ENCODE measurements around the gene UBE2J2.

UBE2J2 gene

DNA sequence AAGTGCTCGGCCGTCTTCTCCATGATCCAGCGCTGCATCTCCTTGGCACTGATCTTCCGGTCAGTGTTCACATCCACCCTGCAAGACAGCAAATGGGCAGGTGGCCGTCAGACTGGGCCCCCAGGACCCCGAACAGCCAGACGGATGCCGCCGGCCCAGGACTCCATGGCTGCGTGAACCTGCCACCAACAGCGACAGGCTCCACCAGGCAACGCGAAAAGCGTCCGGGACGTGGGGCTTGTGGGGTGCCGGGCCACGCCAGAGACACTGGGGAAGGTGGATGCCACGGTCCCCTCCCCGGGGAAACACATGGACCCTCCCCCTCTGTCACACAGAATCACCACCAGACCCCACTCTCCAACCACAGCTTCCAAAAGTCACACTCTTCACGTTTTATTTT is 49.8 kb downstream of the UBE2J2 start:
- DNase-seq: no peak

DNA sequence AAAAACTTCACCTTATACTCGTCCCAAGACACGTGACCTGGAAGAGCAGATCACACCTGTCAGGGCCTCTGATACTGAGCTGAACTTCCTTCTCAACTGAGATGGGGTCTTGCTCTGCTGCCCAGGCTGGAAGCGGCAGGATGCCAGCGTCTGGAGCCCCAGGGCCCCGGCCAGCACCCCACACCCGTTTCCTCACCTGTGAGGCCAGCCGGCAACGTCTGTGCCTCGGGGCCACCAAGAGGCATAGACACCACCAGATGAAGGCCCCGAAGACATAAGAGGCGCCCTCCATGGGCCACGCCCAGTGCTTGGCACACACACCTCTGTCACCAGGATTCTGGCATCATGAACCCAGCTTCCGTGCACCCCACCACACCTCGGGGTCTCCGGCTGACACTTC is 50.3 kb downstream of the UBE2J2 start:
- DNase-seq: no peak

DNA sequence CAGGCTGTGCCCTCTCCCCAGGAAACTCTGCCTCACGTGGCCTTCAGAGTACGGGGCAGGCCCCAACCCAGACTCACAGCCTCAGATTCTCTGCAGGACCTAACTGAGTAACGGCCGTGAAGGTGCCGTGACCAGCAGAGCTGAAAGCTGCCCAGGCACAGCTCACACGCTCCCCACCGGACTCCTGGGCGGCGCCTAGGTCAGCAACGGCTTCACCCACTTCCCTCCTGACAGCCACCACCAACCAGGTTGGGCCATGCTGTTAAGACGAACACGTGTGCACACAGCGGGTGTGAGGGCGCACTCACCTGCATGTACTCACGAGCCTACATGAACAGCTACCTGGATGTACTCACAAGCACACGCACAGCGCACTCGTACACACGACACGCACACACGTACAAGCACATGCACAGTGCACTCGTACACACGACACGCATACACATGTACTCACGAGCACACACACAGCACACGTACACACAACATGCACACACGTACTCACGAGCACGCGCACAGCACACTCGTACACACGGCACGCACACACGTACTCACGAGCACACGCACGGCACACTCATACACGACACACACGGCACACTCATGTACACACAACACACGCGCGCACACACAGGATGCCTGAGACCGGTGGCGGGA is 51.0 kb downstream of the UBE2J2 start:
- no peak for DNase-seq

DNA sequence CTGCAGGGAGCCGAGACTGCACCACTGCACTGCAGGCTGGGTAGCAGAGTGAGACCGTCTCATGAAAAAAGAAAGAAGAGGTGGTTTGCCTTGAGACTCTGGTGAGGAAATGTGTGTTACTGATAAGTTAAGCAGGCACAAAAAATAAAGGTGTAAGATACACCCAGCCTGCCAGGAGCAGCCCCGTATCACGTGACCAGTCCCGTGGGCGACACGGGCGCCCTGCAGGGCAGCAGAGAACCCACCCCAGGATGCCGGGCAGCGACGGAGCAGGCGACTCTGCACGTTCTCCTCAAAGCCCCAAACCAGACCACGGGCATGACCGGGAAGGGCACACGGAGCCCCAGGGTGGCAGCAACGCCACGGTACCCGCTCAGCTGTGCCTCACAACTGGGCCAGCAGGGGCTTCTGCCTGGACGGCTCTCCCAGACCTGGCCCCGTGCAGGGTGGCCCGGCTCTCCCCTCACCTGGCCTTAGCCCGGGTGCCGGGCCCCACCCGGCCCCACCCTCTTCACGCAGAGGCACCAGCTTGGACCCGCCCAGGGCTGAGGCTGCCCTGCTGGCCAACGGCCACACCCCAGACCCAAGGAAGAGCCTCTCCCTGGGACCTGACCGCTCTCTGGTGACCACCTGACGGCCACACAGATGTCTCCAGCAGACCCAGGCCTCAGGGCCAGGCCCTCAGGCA is 51.6 kb downstream of the UBE2J2 start:
- DNase-seq: no peak

DNA sequence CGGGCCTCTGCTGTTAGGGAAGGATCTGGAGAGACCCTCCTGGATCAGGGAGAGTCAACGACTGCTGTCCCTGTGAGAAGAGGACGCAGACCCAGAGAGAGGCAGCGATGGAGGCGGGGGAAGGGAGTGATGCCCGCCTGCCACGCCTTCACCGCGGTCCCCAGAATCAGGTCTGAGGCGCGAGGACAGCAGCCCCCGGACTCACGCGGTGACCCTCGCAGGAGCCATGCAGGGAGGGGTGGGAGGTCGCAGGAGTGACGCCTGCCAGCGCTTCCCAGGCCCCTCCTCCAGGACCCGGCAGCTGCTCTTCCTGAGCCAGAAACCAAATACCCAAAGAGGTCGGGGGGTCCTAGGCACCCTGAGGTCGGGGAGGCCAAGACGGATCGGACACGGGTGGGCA is 53.5 kb downstream of the UBE2J2 start:
- no peak for DNase-seq

DNA sequence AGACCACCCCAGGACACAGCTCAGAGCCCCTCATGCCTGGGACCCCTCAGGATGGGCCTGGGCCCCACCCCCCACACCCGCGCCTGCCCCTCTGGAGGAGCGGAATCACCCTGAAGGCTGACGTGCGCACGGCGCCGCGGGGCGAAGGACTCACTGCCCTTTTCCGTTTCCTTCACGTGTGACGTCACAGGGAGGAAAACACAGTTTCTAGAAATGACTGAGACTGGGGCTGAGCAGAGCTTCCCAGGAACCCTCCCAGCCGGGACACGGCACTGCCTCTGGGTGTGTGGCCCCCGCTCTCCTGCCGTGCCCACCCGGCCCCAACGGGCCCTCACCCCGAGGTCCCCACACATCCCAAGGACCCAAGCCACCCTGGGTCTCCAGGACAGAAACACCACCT is 54.3 kb downstream of the UBE2J2 start:
- DNase-seq: peak; percentile 83

DNA sequence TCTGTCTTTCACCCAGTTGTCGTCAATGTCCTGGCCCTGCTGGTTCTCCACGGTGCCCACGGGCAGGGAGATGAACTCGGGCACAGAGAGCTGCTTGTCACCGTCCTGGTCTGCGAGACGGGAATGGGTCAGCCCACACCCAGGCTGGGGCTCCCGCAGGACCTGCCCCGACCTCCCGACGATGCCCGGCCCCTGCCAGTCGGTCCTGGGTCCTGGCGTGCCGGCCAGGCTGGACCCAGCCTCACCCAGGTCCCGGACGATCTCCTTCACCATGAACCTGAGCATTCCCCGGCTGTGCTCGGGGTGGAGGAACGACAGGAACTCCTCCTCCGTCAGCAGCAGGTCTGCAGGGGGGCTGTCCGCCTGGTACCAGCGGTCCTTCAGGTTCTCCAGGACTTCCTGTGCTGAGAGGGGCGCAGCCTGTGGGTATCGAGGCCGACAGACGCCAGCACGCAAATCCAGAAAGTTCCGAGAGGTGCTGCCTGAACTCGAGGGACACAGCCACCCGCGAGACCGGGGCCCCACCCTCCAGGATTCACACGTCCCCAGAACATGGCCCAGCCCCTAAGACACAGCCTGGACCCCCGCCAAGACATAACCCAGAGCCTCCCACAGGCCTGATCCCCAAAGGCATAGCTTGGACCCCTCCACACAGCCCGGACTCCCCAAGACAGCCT is 55.0 kb downstream of the UBE2J2 start:
- DNase-seq: no peak

DNA sequence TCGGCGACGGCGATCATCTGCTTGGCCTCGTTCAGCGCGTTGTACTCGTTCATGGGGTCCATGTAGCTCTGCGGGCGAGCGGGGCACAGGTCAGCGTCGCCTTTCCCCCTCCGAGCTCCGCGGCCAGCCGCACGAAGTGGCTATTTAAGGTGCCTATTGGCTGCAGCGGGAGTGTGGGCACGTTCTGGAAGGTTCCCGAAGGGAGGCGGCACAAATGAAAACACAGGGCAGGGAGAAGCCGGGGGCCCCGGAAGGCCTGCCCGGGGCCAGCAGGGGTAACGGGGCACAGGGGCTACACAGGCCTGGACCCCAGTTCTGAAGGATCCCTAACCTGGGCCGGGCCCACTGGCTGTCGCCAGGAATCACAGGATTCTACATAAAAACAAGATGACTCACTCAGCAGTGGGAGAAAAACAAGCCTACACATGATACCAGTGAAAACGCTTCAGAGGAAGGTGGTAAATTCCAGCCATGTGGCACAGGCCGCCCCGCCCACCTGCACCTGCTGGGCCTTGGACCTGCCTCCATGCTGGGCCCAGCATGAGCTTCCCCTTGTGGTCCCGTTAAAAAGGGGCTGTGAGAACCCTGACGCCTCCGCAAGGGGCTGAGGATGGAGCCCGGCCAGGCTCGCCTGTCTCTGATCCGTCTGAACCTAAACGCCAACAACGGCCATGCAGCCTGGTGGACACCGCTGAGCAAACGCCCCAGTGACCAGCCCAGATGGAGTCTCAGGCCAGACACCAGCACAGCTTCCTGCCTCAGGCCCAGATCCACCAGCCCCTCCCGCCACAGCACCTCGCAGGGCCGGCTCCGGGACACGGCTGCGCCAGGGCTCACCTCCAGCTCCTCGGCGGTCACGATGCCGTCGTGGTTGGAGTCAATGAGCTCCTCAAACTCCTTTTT is 55.8 kb downstream of the UBE2J2 start:
- DNase-seq: peak; percentile 41

DNA sequence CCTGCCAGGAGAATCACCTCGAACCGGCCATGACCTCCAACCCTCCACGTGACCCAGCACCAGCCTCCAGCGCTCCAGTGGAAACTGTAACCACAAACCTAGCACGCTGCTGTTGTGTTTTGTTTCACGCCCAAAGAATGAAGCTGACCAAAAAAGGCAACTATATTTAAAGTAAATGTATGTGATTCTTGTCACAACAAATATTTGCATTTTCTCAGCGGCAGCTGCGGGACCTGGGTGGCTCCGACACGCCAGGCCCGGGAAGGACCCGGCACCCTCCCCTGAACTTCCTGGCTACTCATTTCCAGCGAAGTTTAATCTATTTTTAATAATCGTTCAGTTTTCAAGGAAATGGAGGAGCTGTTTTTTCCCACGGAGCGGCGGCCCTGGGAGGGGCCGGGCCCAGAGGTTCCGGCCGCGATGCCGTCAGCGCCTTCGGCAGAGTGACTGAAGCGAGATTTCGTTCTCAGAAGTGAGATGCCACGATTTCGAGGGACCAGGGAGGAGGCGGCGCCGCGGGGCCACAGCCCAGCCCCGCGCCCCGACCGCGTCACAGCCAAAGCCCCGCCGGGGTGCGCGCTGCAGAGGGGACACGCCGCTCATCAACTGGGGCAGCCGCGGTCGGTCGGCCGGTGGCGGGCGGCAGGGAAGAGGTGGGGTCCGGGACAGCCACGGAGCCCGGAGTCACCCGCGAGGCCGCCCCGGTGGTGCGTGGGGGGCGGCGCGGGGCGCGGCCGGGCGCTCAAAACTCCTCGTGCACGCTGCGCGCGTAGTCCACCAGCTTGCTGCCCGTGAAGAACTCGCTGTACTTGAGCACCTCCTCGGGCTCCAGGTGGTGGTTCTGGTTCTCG is 56.7 kb downstream of the UBE2J2 start:
- DNase-seq: peak; percentile 78

DNA sequence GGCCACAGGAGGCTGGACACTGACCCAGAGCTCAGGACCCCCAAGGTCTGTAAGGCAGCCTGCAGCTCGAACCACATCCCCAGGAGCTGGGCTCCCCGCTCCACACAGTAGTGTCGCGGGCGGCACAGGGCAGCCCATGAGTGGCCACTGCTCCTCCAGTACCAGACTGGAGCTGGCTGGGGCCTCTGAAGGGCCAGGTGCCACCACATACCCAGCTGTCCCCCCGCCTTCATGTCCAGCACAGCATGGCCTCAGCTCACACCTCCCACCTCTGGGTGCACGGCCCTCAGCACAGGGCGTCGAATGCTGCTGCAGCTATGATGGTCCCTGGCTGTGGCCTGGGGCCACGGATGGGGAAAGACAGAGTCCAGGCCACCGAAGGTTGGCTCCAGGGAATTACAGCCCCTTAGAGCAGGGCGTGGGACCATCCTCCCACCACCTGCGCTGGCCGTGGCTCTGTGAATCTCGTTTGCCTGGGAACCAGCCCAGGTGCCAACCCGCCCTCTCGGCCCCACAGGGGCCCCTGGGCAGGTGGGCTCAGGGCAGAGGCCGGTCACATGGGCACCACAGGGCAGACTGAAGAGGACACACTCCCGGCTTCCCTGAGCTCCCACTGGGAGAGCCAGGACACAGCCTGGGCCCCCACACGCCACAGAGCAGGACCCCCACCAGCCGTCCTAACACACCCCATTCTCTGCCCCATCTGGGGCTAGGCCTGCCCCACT is 57.6 kb downstream of the UBE2J2 start:
- no peak for DNase-seq

DNA sequence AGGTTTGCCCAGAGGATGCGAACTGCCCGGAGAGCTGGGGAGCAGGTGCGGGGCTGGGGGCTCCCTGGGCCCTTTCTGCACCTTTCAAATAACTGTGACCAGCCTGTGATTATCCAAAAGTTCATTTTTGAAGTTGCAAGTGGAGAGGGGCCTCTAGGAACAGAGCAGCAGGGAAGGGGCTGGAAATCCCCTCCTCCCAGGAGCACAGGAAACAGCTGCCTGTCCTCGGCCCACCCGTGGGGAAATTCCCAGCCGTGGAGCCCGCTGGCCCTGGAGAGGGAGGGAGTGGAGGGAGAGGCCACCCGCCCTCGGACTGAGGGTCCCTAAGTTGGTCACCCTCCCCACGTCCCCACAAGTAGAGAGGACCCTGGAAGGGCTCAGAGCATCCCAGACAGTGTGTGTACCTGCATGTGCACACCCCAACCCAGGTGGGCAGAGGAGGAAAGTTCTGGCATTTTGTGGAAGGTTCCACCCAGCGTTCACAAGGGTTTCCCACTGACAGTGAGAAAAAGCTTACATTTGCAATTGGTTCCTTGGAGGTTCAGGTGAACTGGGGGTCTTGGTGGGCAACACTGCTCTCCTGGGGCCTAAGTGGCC is 58.5 kb downstream of the UBE2J2 start:
- DNase-seq: peak; percentile 36

DNA sequence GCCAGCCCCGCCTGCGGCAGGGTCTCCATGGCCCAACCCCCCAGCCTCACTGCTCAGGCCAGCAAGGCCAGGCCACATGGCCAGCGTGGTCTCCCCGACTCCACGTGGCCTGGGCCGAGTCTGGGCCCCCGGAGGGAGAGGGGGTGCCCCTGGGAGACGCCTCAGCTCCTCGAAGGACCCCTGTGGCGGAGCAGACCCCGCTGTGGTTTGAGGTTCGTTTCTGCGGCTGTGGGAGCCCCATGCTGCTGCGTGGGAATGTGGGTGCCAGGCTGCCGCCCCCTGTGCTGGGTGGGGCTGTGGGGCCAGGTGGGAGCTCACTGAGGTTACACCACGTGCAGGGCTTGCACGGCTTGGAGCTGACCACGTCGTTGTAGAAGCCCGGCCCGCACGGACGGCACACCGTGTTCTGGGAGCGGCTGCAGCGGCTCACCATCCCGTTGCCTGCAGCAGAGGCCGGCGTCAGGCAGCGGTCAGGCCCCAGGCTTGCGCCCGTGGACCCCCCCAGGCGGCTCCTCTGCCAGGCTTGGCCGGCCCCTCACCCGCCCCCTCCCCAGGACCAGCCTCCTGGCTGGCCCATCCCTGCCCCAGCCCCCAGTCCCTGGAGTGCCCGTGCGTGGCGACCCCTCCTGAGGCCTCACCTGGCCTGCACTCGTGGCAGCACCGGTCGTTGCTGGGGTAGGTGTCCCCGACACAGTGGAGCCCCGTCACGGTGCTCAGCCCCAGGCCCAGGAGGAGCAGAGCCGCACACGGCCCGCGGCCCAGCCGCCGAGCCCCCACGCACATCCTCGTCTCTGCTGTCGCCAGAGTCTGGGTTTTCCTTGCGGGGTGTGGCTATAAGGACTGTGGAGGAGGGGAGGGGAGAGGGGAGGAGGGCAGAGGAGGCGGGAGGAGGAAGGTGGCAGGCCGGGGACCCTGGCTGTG is 60.0 kb downstream of the UBE2J2 start, which contains the start of gene TNFRSF4:
TSS of gene TNFRSF4 (minus strand) at position 809 of the 921 bp plus-strand sequence. CDS start at position 783, 26 bp downstream.
- DNase-seq: peak; percentile 51

DNA sequence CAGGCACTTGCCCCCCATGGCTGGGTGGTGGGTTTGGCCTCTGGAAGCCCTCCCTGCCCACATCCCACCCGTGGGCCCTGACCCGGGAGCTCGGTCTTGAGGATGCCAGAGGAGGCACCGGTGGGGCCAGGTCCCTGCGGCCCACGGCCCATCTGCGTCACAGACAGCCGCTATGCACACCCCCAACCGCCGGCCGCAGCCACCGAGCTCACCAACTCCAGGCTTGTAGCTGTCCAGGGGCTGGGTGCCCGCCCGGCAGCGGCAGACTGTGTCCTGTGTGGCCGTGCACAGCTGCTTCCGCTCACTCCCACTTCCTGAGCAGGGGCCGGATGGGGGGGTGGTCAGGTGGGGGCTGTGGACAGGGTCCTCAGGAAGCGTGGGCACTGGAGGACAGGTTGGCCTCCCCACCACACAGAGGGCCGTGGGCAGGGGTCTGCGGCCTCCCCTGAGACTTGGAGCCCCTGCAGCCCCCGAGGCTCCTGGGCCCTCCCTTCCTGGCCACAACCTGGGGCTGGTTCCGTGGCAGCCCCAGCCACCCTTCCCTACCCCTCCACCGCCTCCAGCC is 60.8 kb downstream of the UBE2J2 start:
- DNase-seq: peak; percentile 71

DNA sequence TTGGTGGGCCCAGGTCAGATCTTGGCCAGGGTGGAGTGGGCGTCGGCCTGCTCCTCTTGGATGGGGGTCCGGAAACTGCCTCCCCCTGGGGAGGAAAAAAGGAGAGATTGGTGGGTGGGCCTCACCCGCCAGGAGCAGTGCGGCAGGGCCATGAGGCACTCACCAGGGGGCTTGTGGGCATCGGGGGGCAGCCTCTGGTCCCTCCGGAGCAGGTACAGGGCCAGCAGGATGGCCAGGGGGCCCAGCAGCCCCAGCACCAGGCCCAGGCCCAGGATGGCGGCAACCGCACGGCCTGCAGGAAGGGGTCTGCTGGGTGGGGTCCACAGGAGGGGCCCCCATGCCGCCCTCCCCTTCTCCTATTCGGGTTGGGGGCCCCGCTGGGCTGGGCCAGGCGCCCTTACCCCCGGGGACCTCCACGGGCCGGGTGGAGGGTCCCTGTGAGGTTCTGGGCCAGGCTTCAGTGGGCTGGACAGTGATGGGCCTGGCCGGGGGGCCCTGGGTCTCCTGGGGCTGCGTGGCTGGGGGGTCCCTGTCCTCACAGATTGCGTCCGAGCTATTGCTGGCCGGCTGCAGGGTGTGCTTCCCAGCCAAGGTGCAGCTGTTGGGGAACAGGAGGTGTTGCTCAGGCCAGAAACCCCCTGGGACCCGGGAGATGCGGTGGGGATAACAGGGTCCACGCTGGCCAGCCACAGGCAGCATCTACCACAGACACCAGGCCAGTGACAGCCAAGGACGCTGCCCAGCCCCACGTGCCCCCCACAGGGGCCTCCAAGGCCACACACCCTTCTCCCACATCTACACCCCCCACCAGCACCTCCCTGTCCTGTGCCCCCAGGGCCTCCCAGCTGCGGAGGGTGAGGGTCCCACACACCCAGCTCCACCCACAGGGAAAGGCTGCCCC is 61.9 kb downstream of the UBE2J2 start:
- no peak for DNase-seq

DNA sequence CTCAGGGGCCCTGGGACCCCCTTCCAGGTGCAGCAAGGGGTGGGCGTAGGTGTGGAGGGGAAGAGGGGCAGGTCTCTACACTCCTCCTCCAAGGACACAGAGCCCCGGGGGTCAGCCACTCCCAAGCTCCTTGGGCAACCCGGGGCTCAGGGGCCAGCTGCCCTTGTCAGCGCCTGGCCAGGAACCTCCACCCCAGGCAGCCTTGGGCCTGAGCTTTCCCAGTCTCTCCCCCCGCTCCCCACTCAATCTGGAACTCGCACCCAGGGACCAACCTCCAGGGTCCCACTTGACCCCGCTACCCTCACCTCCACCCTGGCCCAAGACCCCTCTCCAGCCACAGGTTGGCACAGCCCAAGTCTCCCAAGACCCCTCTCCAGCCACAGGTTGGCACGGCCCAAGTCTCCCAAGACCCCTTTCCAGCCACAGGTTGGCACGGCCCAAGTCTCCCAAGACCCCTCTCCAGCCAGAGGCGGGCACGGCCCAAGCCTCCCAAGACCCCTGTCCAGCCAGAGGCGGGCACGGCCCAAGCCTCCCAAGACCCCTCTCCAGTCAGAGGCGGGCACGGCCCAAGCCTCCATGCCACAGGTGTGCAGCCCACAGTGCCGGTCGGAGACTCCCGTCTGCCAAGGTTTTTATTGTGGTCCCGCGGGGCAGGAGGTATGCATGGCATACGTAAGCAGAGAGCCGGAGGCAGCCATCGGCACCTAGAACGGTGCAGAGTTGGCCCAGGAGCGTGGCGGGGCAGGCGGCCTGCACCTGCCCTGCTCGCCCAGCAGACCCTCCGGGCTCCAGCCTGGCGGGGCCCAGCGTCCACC is 62.7 kb downstream of the UBE2J2 start:
- DNase-seq: no peak

DNA sequence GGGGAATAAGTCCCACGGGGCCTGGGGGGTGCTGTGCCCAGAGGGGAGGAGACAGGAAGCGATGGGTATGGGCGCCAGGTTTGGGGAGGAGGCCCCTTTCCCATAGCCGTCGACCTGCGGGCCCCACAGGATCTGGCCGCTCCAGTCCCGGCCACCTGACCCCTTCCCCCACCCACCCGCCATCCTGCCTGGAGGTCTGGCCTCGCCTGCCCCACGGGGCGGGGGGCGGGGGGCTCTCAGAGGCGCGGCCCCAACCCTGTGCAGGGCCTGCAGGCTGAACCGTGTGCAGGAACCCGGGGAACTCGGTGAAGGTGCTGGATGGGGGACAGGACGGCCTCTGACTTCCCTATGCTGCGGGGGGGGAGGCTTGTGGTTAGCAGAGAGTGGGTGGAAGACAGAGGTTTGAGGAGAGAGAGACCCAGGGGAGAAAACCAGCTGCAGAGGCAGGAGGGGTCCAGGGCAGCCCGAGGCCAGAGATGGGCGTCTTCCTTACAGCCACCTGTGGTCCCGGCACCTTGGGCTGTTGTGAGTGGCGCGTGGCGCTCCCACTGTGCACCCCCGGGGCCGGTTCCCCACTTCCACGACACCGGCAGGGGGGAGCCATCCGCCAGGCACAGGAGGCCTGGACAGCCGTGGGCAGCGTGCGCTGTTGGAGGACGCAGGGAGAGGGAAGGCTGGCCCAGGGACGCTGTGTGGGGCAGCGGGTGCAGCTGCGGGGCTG is 64.8 kb downstream of the UBE2J2 start:
- DNase-seq: peak; percentile 44

DNA sequence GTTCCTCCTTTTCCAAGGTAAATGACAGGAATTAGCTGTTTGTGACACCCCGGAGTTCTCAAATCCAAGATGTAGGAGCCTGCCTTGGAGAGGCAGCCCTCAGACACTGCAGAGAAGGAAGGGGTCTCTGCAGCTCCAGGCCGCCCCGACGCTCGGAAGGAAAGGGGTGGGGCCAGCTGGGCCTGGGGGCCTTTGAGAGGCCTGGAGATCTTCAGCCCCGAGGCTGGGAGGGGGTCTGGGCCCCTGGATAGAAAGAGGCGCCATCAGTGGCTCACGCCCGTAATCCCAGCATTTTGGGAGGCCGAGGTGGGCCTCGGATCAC is 66.1 kb downstream of the UBE2J2 start:
- DNase-seq: no peak
